Transverse colon (tissue), 4 donors: Measurements from ENCODE around the gene SLC25A4. TPM values are rescaled to one million over a fixed set of nuclear protein-coding genes. Genes with fewer than 3 reads are reported as not detected.
"Not testable (repeated sequence)": the region's sequence is repeated elsewhere in the genome, so short reads cannot be mapped to it uniquely, and the experiment has no call there.

ENCODE experiments used
- DNase-seq: peaks from one replicate; pipeline ENCODE4 v3.0.0-alpha.2; 2019
- H3K27ac ChIP-seq, 4 donors: fragments of 200-600 bp; sonication (generic); 2 replicates each; pipeline ENCODE4 v1.5.1; 2016 to 2018; ENCODE audit warnings: inconsistent platforms in 4 of 4
- H3K27me3 ChIP-seq: fragments of 200-600 bp; sonication (generic); 2 replicates; pipeline ENCODE4 v1.5.1; 2017; ENCODE audit warnings: inconsistent platforms
- H3K36me3 ChIP-seq, 4 donors: fragments of 200-600 bp; sonication (generic); 2 replicates each; pipeline ENCODE4 v1.5.1; 2017 to 2019; ENCODE audit warnings: inconsistent platforms in 4 of 4
- H3K4me1 ChIP-seq, 4 donors: fragments of 200-600 bp; sonication (generic); 2 replicates each; pipeline ENCODE4 v1.5.1; 2017 to 2020; ENCODE audit warnings: inconsistent platforms in 4 of 4
- H3K4me3 ChIP-seq, 4 donors: fragments of 200-600 bp; sonication (generic); 1 replicate in 1 of 4; 2 replicates in 3 of 4; pipeline versions ENCODE4 v1.5.1 to v1.6.1; 2017 to 2019; ENCODE audit warnings: inconsistent platforms in 4 of 4
- H3K9me3 ChIP-seq, 2 donors: fragments of 200-600 bp; sonication (generic); 2 replicates each; pipeline ENCODE4 v1.5.1; 2017 to 2019; ENCODE audit warnings: inconsistent platforms in 2 of 2
- CTCF ChIP-seq, 5 experiments: fragments of 200-600 bp in 3 of 5; fragments of 450-650 bp in 2 of 5; sonication (generic) in 3 of 5; IDR thresholded peaks; 1 replicate in 2 of 5; 2 replicates in 3 of 5; pipeline ENCODE4 v1.5.1; 2016 to 2017; ENCODE audit warnings: antibody characterized with exemption in 5 of 5, inconsistent platforms in 3 of 5, mild to moderate bottlenecking in 2 of 5, moderate library complexity in 1 of 5
- EP300 ChIP-seq: sonication (generic); formaldehyde crosslinking; IDR thresholded peaks from one replicate; pipeline ENCODE4 v1.6.1; 2017; ENCODE audit warnings: antibody characterized with exemption, low read depth
- POLR2A ChIP-seq: fragments of 450-650 bp; IDR thresholded peaks from one replicate; pipeline ENCODE4 v1.6.1; 2016; ENCODE audit warnings: antibody characterized with exemption, mild to moderate bottlenecking, moderate library complexity
- POLR2AphosphoS5 ChIP-seq, 3 donors: sonication (generic); formaldehyde crosslinking; IDR thresholded peaks; one replicate each; pipeline ENCODE4 v1.6.1; 2016; ENCODE audit warnings: antibody characterized with exemption in 3 of 3
- WGBS, 2 donors: methylation state at CpG; one replicate each; pipeline ENCODE4 v1.1.5; 2018; ENCODE audit warnings: low coverage in 1 of 2; 5-methylcytosine and 5-hydroxymethylcytosine counted together
- in situ Hi-C, 4 donors: fragments of 200-750 bp; cut with MboI; loops; one replicate each; pipeline versions ENCODE4 v1.15.0 to v1.15.1; 2017; ENCODE audit warnings: low sequenced_read_pairs in 3 of 4, low pct_ligation_motif_present in 1 of 4, low pct_unique_long_range_greater_than_20kb in 1 of 4
- intact Hi-C: fragments of 100-400 bp; cut with DNase I; formaldehyde crosslinking; loops from one replicate; pipeline ENCODE4 v1.15.1; 2023; ENCODE audit warnings: low total_unique reads
- total RNA-seq, 4 donors: library from RNA; depleted of rRNA; stranded (reverse); fragments of >200 nt; gene quantifications; one replicate each; pipeline ENCODE4 v1.1.0, GENCODE V29; 2016

SLC25A4 gene
- total RNA-seq, 4 donors from 2014 or later: 20.9 to 57.6 (median 25.8) TPM

- H3K4me3 ChIP-seq: no peak overlapping the region
- H3K4me1 ChIP-seq: peaks cover 0 to 9% (median 0%) of the 10 kb centered on the region in 4 donors
- no peaks in the 10 kb centered on the region for H3K9me3 ChIP-seq
- DNase-seq: no peak
- intact Hi-C loops: no loop called here
- in situ Hi-C loops: no loop called here
- no peaks in the 10 kb centered on the region for H3K27me3 ChIP-seq
- no peak overlapping the region for H3K27ac ChIP-seq
- no peaks in the 10 kb centered on the region for H3K36me3 ChIP-seq
- no peak for TF ChIP-seq CTCF (IDR thresholded peaks at IDR 0.05)
- TF ChIP-seq POLR2AphosphoS5 (IDR thresholded peaks at IDR 0.05): no peak
- no peak for TF ChIP-seq POLR2A
- TF ChIP-seq EP300: no peak
These were observed 38.3 kb upstream of the SLC25A4 start for GRCh38 chr4:185104733-185105132.

GRCh38 chr4:185106353-185106752, 36.7 kb upstream of the SLC25A4 start:
- no peak for DNase-seq
- 83 to 88% methylated on average over 2 to 3 of the region's 3 CpGs for WGBS, 2 donors
- no peaks in the 10 kb centered on the region for H3K9me3 ChIP-seq
- no peaks in the 10 kb centered on the region for H3K27me3 ChIP-seq
- H3K4me3 ChIP-seq: no peak overlapping the region
- TF ChIP-seq CTCF (IDR thresholded peaks at IDR 0.05) (no peak), EP300 (no peak), POLR2AphosphoS5 (IDR thresholded peaks at IDR 0.05) (no peak), POLR2A (no peak)
- H3K4me1 ChIP-seq: peaks cover 0 to 9% (median 0%) of the 10 kb centered on the region in 4 donors
- intact Hi-C loops: no loop called here
- in situ Hi-C loops: no loop called here
- no peaks in the 10 kb centered on the region for H3K36me3 ChIP-seq
- H3K27ac ChIP-seq: no peak overlapping the region

- H3K27me3 ChIP-seq, H3K36me3 ChIP-seq, H3K9me3 ChIP-seq, H3K27ac ChIP-seq, intact Hi-C loops, H3K4me1 ChIP-seq, DNase-seq, H3K4me3 ChIP-seq, in situ Hi-C loops: not testable (repeated sequence)
- 87 to 92% methylated on average over 6 of the region's 6 CpGs for WGBS, 2 donors
These were observed 35.5 kb upstream of the SLC25A4 start for GRCh38 chr4:185107574-185107973.

- H3K4me1 ChIP-seq: peaks cover 0 to 9% (median 0%) of the 10 kb centered on the region in 4 donors
- no peaks in the 10 kb centered on the region for H3K9me3 ChIP-seq
- intact Hi-C loops: no loop called here
- no peak overlapping the region for H3K27ac ChIP-seq
- WGBS, 2 donors: 64% methylated on average over 2 of the region's 2 CpGs; no CpG with 5 or more reads in 1 of the 2 donors
- no peak overlapping the region for H3K4me3 ChIP-seq
- TF ChIP-seq POLR2A: no peak
- no peak for TF ChIP-seq EP300
- no peak for TF ChIP-seq POLR2AphosphoS5 (IDR thresholded peaks at IDR 0.05)
- TF ChIP-seq CTCF (IDR thresholded peaks at IDR 0.05): no peak
- no peaks in the 10 kb centered on the region for H3K36me3 ChIP-seq
- no peaks in the 10 kb centered on the region for H3K27me3 ChIP-seq
- in situ Hi-C loops: no loop called here
- no peak for DNase-seq
These were observed 34.9 kb upstream of the SLC25A4 start for GRCh38 chr4:185108185-185108584.

- Histone ChIP-seq H3K27ac (no peak overlapping the region), H3K36me3 (no peaks in the 10 kb centered on the region), H3K4me1 (peaks cover 0 to 9% (median 0%) of the 10 kb centered on the region in 4 donors), H3K27me3 (no peaks in the 10 kb centered on the region), H3K9me3 (no peaks in the 10 kb centered on the region), H3K4me3 (no peak overlapping the region)
- 42 to 51% methylated on average over 4 of the region's 4 CpGs for WGBS, 2 donors
- intact Hi-C loops: no loop called here
- TF ChIP-seq CTCF (IDR thresholded peaks at IDR 0.05): no peak
- no peak for TF ChIP-seq POLR2AphosphoS5 (IDR thresholded peaks at IDR 0.05)
- in situ Hi-C loops: no loop called here
- DNase-seq: no peak
These were observed 34.4 kb upstream of the SLC25A4 start for GRCh38 chr4:185108669-185109068.
